Measurements from ENCODE around the gene IPCEF1. TPM values are rescaled to one million over a fixed set of nuclear protein-coding genes. Genes with fewer than 3 reads are reported as not detected.

Gene IPCEF1
- total RNA-seq, 2 experiments from 2014 or later: 22.6 to 24.4 TPM

GRCh38 chr6:154140743-154141142 is 215.9 kb downstream of the IPCEF1 start:
- Mint-ChIP-seq H3K4me3 (no peak overlapping the region), H3K27me3 (ENCODE audit: low read depth) (peaks cover 2% of the 10 kb centered on the region), H3K36me3 (ENCODE audit: low read depth) (no peaks in the 10 kb centered on the region), H3K9me3 (ENCODE audit: insufficient read depth) (no peaks in the 10 kb centered on the region), H3K27ac (no peak overlapping the region), H3K4me1 (ENCODE audit: low read depth) (no peaks in the 10 kb centered on the region)
- ChIA-PET POLR2A (no interaction called here), CTCF (interaction anchor here (2.5 kb wide), 1 partner anchor 16 kb away, joined by 9 read pairs; no protein-coding TSS in a partner anchor)
- DNase-seq (no peak), ATAC-seq (no peak)

- Mint-ChIP-seq H3K27ac (no peak overlapping the region), H3K9me3 (ENCODE audit: insufficient read depth) (no peaks in the 10 kb centered on the region), H3K4me3 (no peak overlapping the region), H3K36me3 (ENCODE audit: low read depth) (no peaks in the 10 kb centered on the region), H3K4me1 (ENCODE audit: low read depth) (no peaks in the 10 kb centered on the region), H3K27me3 (ENCODE audit: low read depth) (no peaks in the 10 kb centered on the region)
- ATAC-seq (no peak), DNase-seq (no peak)
- POLR2A ChIA-PET: no interaction called here
- CTCF ChIA-PET: interaction anchor here (0.9 to 2.5 kb wide), 3 partner anchors 17 to 466 kb away, joined by 3 to 9 read pairs (median 3); no protein-coding TSS in a partner anchor
Observed at GRCh38 chr6:154139892-154140291, 216.7 kb downstream of the IPCEF1 start.

- no peaks in the 10 kb centered on the region for H3K4me1 Mint-ChIP-seq (ENCODE audit: low read depth)
- H3K36me3 Mint-ChIP-seq (ENCODE audit: low read depth): no peaks in the 10 kb centered on the region
- ChIA-PET CTCF (no interaction called here), POLR2A (no interaction called here)
- DNase-seq (no peak), ATAC-seq (no peak)
- H3K9me3 Mint-ChIP-seq (ENCODE audit: insufficient read depth): no peaks in the 10 kb centered on the region
- H3K27ac Mint-ChIP-seq: no peak overlapping the region
- no peaks in the 10 kb centered on the region for H3K27me3 Mint-ChIP-seq (ENCODE audit: low read depth)
- H3K4me3 Mint-ChIP-seq: no peak overlapping the region
Observed at GRCh38 chr6:154138793-154139192, 217.8 kb downstream of the IPCEF1 start.

- H3K36me3 Mint-ChIP-seq (ENCODE audit: low read depth): no peaks in the 10 kb centered on the region
- no peaks in the 10 kb centered on the region for H3K9me3 Mint-ChIP-seq (ENCODE audit: insufficient read depth)
- no peaks in the 10 kb centered on the region for H3K4me1 Mint-ChIP-seq (ENCODE audit: low read depth)
- ChIA-PET POLR2A (no interaction called here), CTCF (no interaction called here)
- H3K27ac Mint-ChIP-seq: no peak overlapping the region
- no peak overlapping the region for H3K4me3 Mint-ChIP-seq
- ATAC-seq (no peak), DNase-seq (no peak)
- no peaks in the 10 kb centered on the region for H3K27me3 Mint-ChIP-seq (ENCODE audit: low read depth)
Observed at GRCh38 chr6:154134471-154135147, 222.0 kb downstream of the IPCEF1 start.

- ChIA-PET CTCF (no interaction called here), POLR2A (no interaction called here)
- no peaks in the 10 kb centered on the region for H3K27me3 Mint-ChIP-seq (ENCODE audit: low read depth)
- ATAC-seq: no peak
- H3K4me1 Mint-ChIP-seq (ENCODE audit: low read depth): peaks cover 3% of the 10 kb centered on the region
- H3K36me3 Mint-ChIP-seq (ENCODE audit: low read depth): no peaks in the 10 kb centered on the region
- no peak overlapping the region for H3K4me3 Mint-ChIP-seq
- no peak for DNase-seq
- no peak overlapping the region for H3K27ac Mint-ChIP-seq
- H3K9me3 Mint-ChIP-seq (ENCODE audit: insufficient read depth): no peaks in the 10 kb centered on the region
Observed at GRCh38 chr6:154127657-154128056, 228.9 kb downstream of the IPCEF1 start.

GRCh38 chr6:154125421-154125820 is 231.2 kb downstream of the IPCEF1 start:
- H3K36me3 Mint-ChIP-seq (ENCODE audit: low read depth): no peaks in the 10 kb centered on the region
- ChIA-PET POLR2A (no interaction called here), CTCF (no interaction called here)
- peaks cover 3% of the 10 kb centered on the region for H3K4me1 Mint-ChIP-seq (ENCODE audit: low read depth)
- no peaks in the 10 kb centered on the region for H3K9me3 Mint-ChIP-seq (ENCODE audit: insufficient read depth)
- DNase-seq (no peak), ATAC-seq (no peak)
- H3K27me3 Mint-ChIP-seq (ENCODE audit: low read depth): no peaks in the 10 kb centered on the region
- H3K27ac Mint-ChIP-seq: no peak overlapping the region
- no peak overlapping the region for H3K4me3 Mint-ChIP-seq

GRCh38 chr6:154123155-154123956 is 233.2 kb downstream of the IPCEF1 start:
- Mint-ChIP-seq H3K27ac (no peak overlapping the region), H3K36me3 (ENCODE audit: low read depth) (no peaks in the 10 kb centered on the region), H3K4me3 (no peak overlapping the region), H3K27me3 (ENCODE audit: low read depth) (peaks cover 4% of the 10 kb centered on the region), H3K4me1 (ENCODE audit: low read depth) (peaks cover 3% of the 10 kb centered on the region), H3K9me3 (ENCODE audit: insufficient read depth) (no peaks in the 10 kb centered on the region)
- ATAC-seq (no peak), DNase-seq (no peak)
- POLR2A ChIA-PET: no interaction called here
- CTCF ChIA-PET: no interaction called here

GRCh38 chr6:154122195-154122925 is 234.2 kb downstream of the IPCEF1 start:
- Mint-ChIP-seq H3K9me3 (ENCODE audit: insufficient read depth) (no peaks in the 10 kb centered on the region), H3K4me1 (ENCODE audit: low read depth) (peaks cover 3% of the 10 kb centered on the region), H3K36me3 (ENCODE audit: low read depth) (no peaks in the 10 kb centered on the region), H3K27me3 (ENCODE audit: low read depth) (peaks cover 4% of the 10 kb centered on the region), H3K4me3 (no peak overlapping the region), H3K27ac (no peak overlapping the region)
- ATAC-seq (no peak), DNase-seq (no peak)
- CTCF ChIA-PET: no interaction called here
- POLR2A ChIA-PET: no interaction called here

- H3K4me3 Mint-ChIP-seq: no peak overlapping the region
- CTCF ChIA-PET: no interaction called here
- H3K27me3 Mint-ChIP-seq (ENCODE audit: low read depth): peaks cover 4% of the 10 kb centered on the region
Observed at GRCh38 chr6:154117485-154117884, 239.1 kb downstream of the IPCEF1 start.

GRCh38 chr6:154113392-154113791 is 243.2 kb downstream of the IPCEF1 start:
- H3K27ac Mint-ChIP-seq: no peak overlapping the region
- no peak overlapping the region for H3K4me3 Mint-ChIP-seq
- ChIA-PET POLR2A (no interaction called here), CTCF (no interaction called here)
- H3K36me3 Mint-ChIP-seq (ENCODE audit: low read depth): no peaks in the 10 kb centered on the region
- no peaks in the 10 kb centered on the region for H3K4me1 Mint-ChIP-seq (ENCODE audit: low read depth)
- ATAC-seq (no peak), DNase-seq (no peak)
- no peaks in the 10 kb centered on the region for H3K9me3 Mint-ChIP-seq (ENCODE audit: insufficient read depth)
- peaks cover 3% of the 10 kb centered on the region for H3K27me3 Mint-ChIP-seq (ENCODE audit: low read depth)

More at GRCh38 chr6:154117485-154117884, 239.1 kb downstream of the IPCEF1 start:
- ATAC-seq (no peak), DNase-seq (no peak)
- Mint-ChIP-seq H3K27ac (no peak overlapping the region), H3K36me3 (ENCODE audit: low read depth) (no peaks in the 10 kb centered on the region), H3K9me3 (ENCODE audit: insufficient read depth) (no peaks in the 10 kb centered on the region), H3K4me1 (ENCODE audit: low read depth) (no peaks in the 10 kb centered on the region)
- POLR2A ChIA-PET: no interaction called here

- no peaks in the 10 kb centered on the region for H3K36me3 Mint-ChIP-seq (ENCODE audit: low read depth)
- peaks cover 3% of the 10 kb centered on the region for H3K27me3 Mint-ChIP-seq (ENCODE audit: low read depth)
- H3K4me1 Mint-ChIP-seq (ENCODE audit: low read depth): no peaks in the 10 kb centered on the region
- DNase-seq (no peak), ATAC-seq (no peak)
- no peak overlapping the region for H3K27ac Mint-ChIP-seq
- ChIA-PET POLR2A (no interaction called here), CTCF (no interaction called here)
- H3K9me3 Mint-ChIP-seq (ENCODE audit: insufficient read depth): no peaks in the 10 kb centered on the region
- H3K4me3 Mint-ChIP-seq: no peak overlapping the region
Observed at GRCh38 chr6:154112181-154112809, 244.3 kb downstream of the IPCEF1 start.

GRCh38 chr6:154111025-154111424 is 245.6 kb downstream of the IPCEF1 start:
- CTCF ChIA-PET: no interaction called here
- no peak for DNase-seq
- H3K4me3 Mint-ChIP-seq: no peak overlapping the region
- no peaks in the 10 kb centered on the region for H3K9me3 Mint-ChIP-seq (ENCODE audit: insufficient read depth)
- no peak for ATAC-seq
- no peaks in the 10 kb centered on the region for H3K36me3 Mint-ChIP-seq (ENCODE audit: low read depth)
- H3K27me3 Mint-ChIP-seq (ENCODE audit: low read depth): peaks cover 3% of the 10 kb centered on the region
- H3K4me1 Mint-ChIP-seq (ENCODE audit: low read depth): no peaks in the 10 kb centered on the region
- POLR2A ChIA-PET: no interaction called here
- H3K27ac Mint-ChIP-seq: no peak overlapping the region

Data from activated CD8-positive, alpha-beta T cell treated with anti-CD3 and anti-CD28 coated beads, Interleukin-2, amount 10 ng/mL, durations not matched to agents 7 days and 5 days (primary cell).